ENCODE data around the gene PDIA6.
"Not testable (repeated sequence)": the region's sequence is repeated elsewhere in the genome, so short reads cannot be mapped to it uniquely, and the experiment has no call there.

PDIA6 gene

GRCh38 chr2:10830203-10830602 lies 17.6 kb upstream of the PDIA6 start:
- Histone ChIP-seq H3K4me3 (ENCODE audit: low read length) (no peak overlapping the region), H3K27me3 (ENCODE audit: control insufficient read depth, insufficient read depth, low read length) (no peaks in the 10 kb centered on the region), H3K27ac (ENCODE audit: low read depth, low read length) (no peak overlapping the region), H3K36me3 (ENCODE audit: control insufficient read depth, insufficient read depth, low read length) (no peaks in the 10 kb centered on the region), H3K4me1 (ENCODE audit: control insufficient read depth, insufficient read depth, low read length) (peaks cover 3% of the 10 kb centered on the region), H3K9ac (ENCODE audit: low read length) (no peak overlapping the region)

- Histone ChIP-seq H3K4me1 (ENCODE audit: control insufficient read depth, insufficient read depth, low read length) (peaks cover 3% of the 10 kb centered on the region), H3K27ac (ENCODE audit: low read depth, low read length) (no peak overlapping the region), H3K4me3 (ENCODE audit: low read length) (no peak overlapping the region), H3K27me3 (ENCODE audit: control insufficient read depth, insufficient read depth, low read length) (no peaks in the 10 kb centered on the region), H3K36me3 (ENCODE audit: control insufficient read depth, insufficient read depth, low read length) (no peaks in the 10 kb centered on the region), H3K9ac (ENCODE audit: low read length) (no peak overlapping the region)
Observed at GRCh38 chr2:10829299-10829698, 16.7 kb upstream of the PDIA6 start.

GRCh38 chr2:10828346-10828745 lies 15.8 kb upstream of the PDIA6 start:
- Histone ChIP-seq H3K27me3 (ENCODE audit: control insufficient read depth, insufficient read depth, low read length) (no peaks in the 10 kb centered on the region), H3K36me3 (ENCODE audit: control insufficient read depth, insufficient read depth, low read length) (no peaks in the 10 kb centered on the region)

GRCh38 chr2:10826625-10827024 lies 14.0 kb upstream of the PDIA6 start:
- H3K4me1 ChIP-seq (ENCODE audit: control insufficient read depth, insufficient read depth, low read length): no peaks in the 10 kb centered on the region
- H3K9ac ChIP-seq (ENCODE audit: low read length): no peak overlapping the region
- H3K27ac ChIP-seq (ENCODE audit: low read depth, low read length): no peak overlapping the region
- H3K36me3 ChIP-seq (ENCODE audit: control insufficient read depth, insufficient read depth, low read length): no peaks in the 10 kb centered on the region
- no peaks in the 10 kb centered on the region for H3K27me3 ChIP-seq (ENCODE audit: control insufficient read depth, insufficient read depth, low read length)
- H3K4me3 ChIP-seq (ENCODE audit: low read length): no peak overlapping the region

More at GRCh38 chr2:10828346-10828745, 15.8 kb upstream of the PDIA6 start:
- H3K4me1 ChIP-seq (ENCODE audit: control insufficient read depth, insufficient read depth, low read length): no peaks in the 10 kb centered on the region
- H3K4me3 ChIP-seq (ENCODE audit: low read length): no peak overlapping the region
- H3K9ac ChIP-seq (ENCODE audit: low read length): no peak overlapping the region
- H3K27ac ChIP-seq (ENCODE audit: low read depth, low read length): no peak overlapping the region

GRCh38 chr2:10826026-10826425 lies 13.4 kb upstream of the PDIA6 start:
- no peaks in the 10 kb centered on the region for H3K4me1 ChIP-seq (ENCODE audit: control insufficient read depth, insufficient read depth, low read length)
- H3K27me3 ChIP-seq (ENCODE audit: control insufficient read depth, insufficient read depth, low read length): no peaks in the 10 kb centered on the region
- no peak overlapping the region for H3K4me3 ChIP-seq (ENCODE audit: low read length)
- H3K27ac ChIP-seq (ENCODE audit: low read depth, low read length): no peak overlapping the region
- no peaks in the 10 kb centered on the region for H3K36me3 ChIP-seq (ENCODE audit: control insufficient read depth, insufficient read depth, low read length)
- H3K9ac ChIP-seq (ENCODE audit: low read length): no peak overlapping the region

GRCh38 chr2:10824191-10824590 lies 11.6 kb upstream of the PDIA6 start:
- Histone ChIP-seq H3K4me1 (ENCODE audit: control insufficient read depth, insufficient read depth, low read length) (no peaks in the 10 kb centered on the region), H3K36me3 (ENCODE audit: control insufficient read depth, insufficient read depth, low read length) (no peaks in the 10 kb centered on the region), H3K9ac (ENCODE audit: low read length) (no peak overlapping the region), H3K4me3 (ENCODE audit: low read length) (no peak overlapping the region), H3K27ac (ENCODE audit: low read depth, low read length) (no peak overlapping the region), H3K27me3 (ENCODE audit: control insufficient read depth, insufficient read depth, low read length) (no peaks in the 10 kb centered on the region)

- no peak overlapping the region for H3K9ac ChIP-seq (ENCODE audit: low read length)
- no peak overlapping the region for H3K27ac ChIP-seq (ENCODE audit: low read depth, low read length)
- H3K36me3 ChIP-seq (ENCODE audit: control insufficient read depth, insufficient read depth, low read length): no peaks in the 10 kb centered on the region
- H3K4me1 ChIP-seq (ENCODE audit: control insufficient read depth, insufficient read depth, low read length): no peaks in the 10 kb centered on the region
- H3K27me3 ChIP-seq (ENCODE audit: control insufficient read depth, insufficient read depth, low read length): no peaks in the 10 kb centered on the region
- no peak overlapping the region for H3K4me3 ChIP-seq (ENCODE audit: low read length)
Observed at GRCh38 chr2:10820978-10821695, 8.6 kb upstream of the PDIA6 start.

GRCh38 chr2:10820562-10820961 lies 8.0 kb upstream of the PDIA6 start:
- Histone ChIP-seq H3K4me3 (ENCODE audit: low read length) (no peak overlapping the region), H3K4me1 (ENCODE audit: control insufficient read depth, insufficient read depth, low read length) (no peaks in the 10 kb centered on the region), H3K36me3 (ENCODE audit: control insufficient read depth, insufficient read depth, low read length) (no peaks in the 10 kb centered on the region), H3K27me3 (ENCODE audit: control insufficient read depth, insufficient read depth, low read length) (no peaks in the 10 kb centered on the region), H3K27ac (ENCODE audit: low read depth, low read length) (no peak overlapping the region), H3K9ac (ENCODE audit: low read length) (no peak overlapping the region)

GRCh38 chr2:10819714-10820314 lies 7.2 kb upstream of the PDIA6 start:
- Histone ChIP-seq H3K27ac (ENCODE audit: low read depth, low read length) (no peak overlapping the region), H3K4me3 (ENCODE audit: low read length) (no peak overlapping the region), H3K27me3 (ENCODE audit: control insufficient read depth, insufficient read depth, low read length) (no peaks in the 10 kb centered on the region), H3K9ac (ENCODE audit: low read length) (no peak overlapping the region), H3K36me3 (ENCODE audit: control insufficient read depth, insufficient read depth, low read length) (no peaks in the 10 kb centered on the region), H3K4me1 (ENCODE audit: control insufficient read depth, insufficient read depth, low read length) (no peaks in the 10 kb centered on the region)

- Histone ChIP-seq H3K4me1 (ENCODE audit: control insufficient read depth, insufficient read depth, low read length) (no peaks in the 10 kb centered on the region), H3K9ac (ENCODE audit: low read length) (no peak overlapping the region), H3K27me3 (ENCODE audit: control insufficient read depth, insufficient read depth, low read length) (no peaks in the 10 kb centered on the region), H3K27ac (ENCODE audit: low read depth, low read length) (no peak overlapping the region), H3K4me3 (ENCODE audit: low read length) (no peak overlapping the region), H3K36me3 (ENCODE audit: control insufficient read depth, insufficient read depth, low read length) (no peaks in the 10 kb centered on the region)
Observed at GRCh38 chr2:10818984-10819383, 6.4 kb upstream of the PDIA6 start.

- not testable (repeated sequence) for H3K4me1 ChIP-seq (ENCODE audit: control insufficient read depth, insufficient read depth, low read length); H3K9ac ChIP-seq (ENCODE audit: low read length); H3K4me3 ChIP-seq (ENCODE audit: low read length); H3K27ac ChIP-seq (ENCODE audit: low read depth, low read length); H3K27me3 ChIP-seq (ENCODE audit: control insufficient read depth, insufficient read depth, low read length); H3K36me3 ChIP-seq (ENCODE audit: control insufficient read depth, insufficient read depth, low read length)
Observed at GRCh38 chr2:10818305-10818704, 5.7 kb upstream of the PDIA6 start.

GRCh38 chr2:10817413-10817812 lies 4.8 kb upstream of the PDIA6 start:
- peaks cover 3% of the 10 kb centered on the region for H3K4me1 ChIP-seq (ENCODE audit: control insufficient read depth, insufficient read depth, low read length)
- no peak overlapping the region for H3K4me3 ChIP-seq (ENCODE audit: low read length)
- H3K9ac ChIP-seq (ENCODE audit: low read length): no peak overlapping the region
- no peaks in the 10 kb centered on the region for H3K27me3 ChIP-seq (ENCODE audit: control insufficient read depth, insufficient read depth, low read length)
- no peaks in the 10 kb centered on the region for H3K36me3 ChIP-seq (ENCODE audit: control insufficient read depth, insufficient read depth, low read length)
- H3K27ac ChIP-seq (ENCODE audit: low read depth, low read length): no peak overlapping the region

All from rectal smooth muscle tissue (tissue), 1 donor.